Type B pancreatic cell (in vitro differentiated cells): Measurements from ENCODE around the gene CSK. TPM values are rescaled to one million over a fixed set of nuclear protein-coding genes. Genes with fewer than 3 reads are reported as not detected.

Source experiments
- DNase-seq: peaks from one replicate; pipeline ENCODE4 v3.0.0; 2021; ENCODE audit warnings: mixed read lengths; ENCODE audit not compliant: unreplicated experiment; ENCODE audit errors: extremely low spot score
- H3K27ac Mint-ChIP-seq: 2 replicates; pipeline ENCODE4 v1.8.0; 2021; ENCODE audit warnings: mild to moderate bottlenecking, mixed read lengths
- H3K27me3 Mint-ChIP-seq: 2 replicates; pipeline ENCODE4 v1.8.0; 2021; ENCODE audit warnings: mixed read lengths
- H3K36me3 Mint-ChIP-seq: 2 replicates; pipeline ENCODE4 v1.8.0; 2021; ENCODE audit warnings: mixed read lengths
- H3K4me1 Mint-ChIP-seq: one replicate; pipeline ENCODE4 v1.8.0; 2021; ENCODE audit warnings: mixed read lengths; ENCODE audit not compliant: unreplicated experiment
- H3K4me3 Mint-ChIP-seq: 2 replicates; pipeline ENCODE4 v1.8.0; 2021; ENCODE audit warnings: mild to moderate bottlenecking, mixed read lengths
- H3K9me3 Mint-ChIP-seq: 2 replicates; pipeline ENCODE4 v1.8.0; 2021; ENCODE audit warnings: mixed read lengths
- CTCF ChIP-seq: fragments of 200-600 bp; sonication (generic); conservative IDR thresholded peaks from 2 replicates; pipeline ENCODE4 v1.5.0; 2021; ENCODE audit warnings: antibody characterized with exemption, mild to moderate bottlenecking
- total RNA-seq: library from RNA; stranded (reverse); gene quantifications from 2 replicates; pipeline ENCODE4 v1.2.1, GENCODE V29; 2021; ENCODE audit warnings: low replicate concordance

CSK gene
- total RNA-seq, 1 donor from 2014 or later = 77.4 TPM

- Mint-ChIP-seq H3K4me3 (peak overlapping the region; percentile 60), H3K27ac (peak overlapping the region; percentile 86), H3K4me1 (peaks cover 37% of the 10 kb centered on the region), H3K27me3 (peaks cover 6% of the 10 kb centered on the region), H3K36me3 (no peaks in the 10 kb centered on the region), H3K9me3 (no peaks in the 10 kb centered on the region)
- DNase-seq = no peak
- TF ChIP-seq CTCF = no peak
Observed at GRCh38 chr15:74773329-74773728, 8.6 kb upstream of the CSK start.

- Mint-ChIP-seq H3K4me3 (peak overlapping the region; percentile 60), H3K9me3 (no peaks in the 10 kb centered on the region)
- no peak for TF ChIP-seq CTCF
Observed at GRCh38 chr15:74773731-74774252, 8.1 kb upstream of the CSK start.

GRCh38 chr15:74775132-74775562, 6.7 kb upstream of the CSK start:
- no peak for TF ChIP-seq CTCF
- H3K4me1 Mint-ChIP-seq = peaks cover 41% of the 10 kb centered on the region
- H3K9me3 Mint-ChIP-seq = no peaks in the 10 kb centered on the region
- no peak overlapping the region for H3K27ac Mint-ChIP-seq
- no peaks in the 10 kb centered on the region for H3K36me3 Mint-ChIP-seq
- H3K27me3 Mint-ChIP-seq = peaks cover 5% of the 10 kb centered on the region
- DNase-seq = no peak
- no peak overlapping the region for H3K4me3 Mint-ChIP-seq

More at GRCh38 chr15:74773731-74774252, 8.1 kb upstream of the CSK start:
- Mint-ChIP-seq H3K27me3 (peaks cover 6% of the 10 kb centered on the region), H3K27ac (peak overlapping the region; percentile 86), H3K36me3 (no peaks in the 10 kb centered on the region), H3K4me1 (peaks cover 38% of the 10 kb centered on the region)
- no peak for DNase-seq

GRCh38 chr15:74775894-74776293, 6.0 kb upstream of the CSK start:
- Mint-ChIP-seq H3K36me3 (no peaks in the 10 kb centered on the region), H3K27me3 (peaks cover 3% of the 10 kb centered on the region), H3K9me3 (no peaks in the 10 kb centered on the region), H3K27ac (no peak overlapping the region), H3K4me3 (no peak overlapping the region), H3K4me1 (peaks cover 46% of the 10 kb centered on the region)
- TF ChIP-seq CTCF = no peak
- DNase-seq = no peak

GRCh38 chr15:74776821-74777768, 4.8 kb upstream of the CSK start:
- Mint-ChIP-seq H3K4me1 (peaks cover 50% of the 10 kb centered on the region), H3K27me3 (no peaks in the 10 kb centered on the region), H3K27ac (peak overlapping the region; percentile 78), H3K9me3 (no peaks in the 10 kb centered on the region), H3K4me3 (no peak overlapping the region), H3K36me3 (no peaks in the 10 kb centered on the region)
- TF ChIP-seq CTCF = no peak
- DNase-seq = no peak
